Mucosa of rectum (tissue), 2 donors: ENCODE data around the gene SLC2A1.
"Not testable (repeated sequence)": the region's sequence is repeated elsewhere in the genome, so short reads cannot be mapped to it uniquely, and the experiment has no call there.

Experiments
- H3K27ac ChIP-seq, 2 donors: one replicate each; pipeline ENCODE4 v1.7.0; 2013; ENCODE audit warnings: inconsistent platforms in 2 of 2, low read depth in 2 of 2, low read length in 2 of 2
- H3K27me3 ChIP-seq, 2 donors: one replicate each; pipeline ENCODE4 v1.7.0; 2013; ENCODE audit warnings: low read length in 2 of 2; ENCODE audit not compliant: control insufficient read depth in 2 of 2, insufficient read depth in 2 of 2
- H3K36me3 ChIP-seq, 2 donors: one replicate each; pipeline ENCODE4 v1.7.0; 2013; ENCODE audit warnings: low read length in 2 of 2; ENCODE audit not compliant: control insufficient read depth in 2 of 2, insufficient read depth in 2 of 2
- H3K4me1 ChIP-seq, 2 donors: one replicate each; pipeline ENCODE4 v1.7.0; 2013; ENCODE audit warnings: low read length in 2 of 2, mild to moderate bottlenecking in 1 of 2; ENCODE audit not compliant: control insufficient read depth in 2 of 2, insufficient read depth in 2 of 2
- H3K4me3 ChIP-seq, 2 donors: one replicate each; pipeline ENCODE4 v1.7.0; 2013; ENCODE audit warnings: low read length in 2 of 2
- H3K9ac ChIP-seq, 2 donors: one replicate each; pipeline ENCODE4 v1.7.0; 2013; ENCODE audit warnings: low read length in 2 of 2, low read depth in 1 of 2, mild to moderate bottlenecking in 1 of 2
- H3K9me3 ChIP-seq, 2 donors: one replicate each; pipeline ENCODE4 v1.7.0; 2013; ENCODE audit warnings: low read length in 2 of 2; ENCODE audit not compliant: control insufficient read depth in 2 of 2
- donor health status: healthy.
- donor health status: Normal muscosa, but diverticular disease.

SLC2A1 gene

GRCh38 chr1:42924082-42924850, 34.4 kb downstream of the SLC2A1 start:
- Histone ChIP-seq H3K27me3 (no peaks in the 10 kb centered on the region), H3K36me3 (peaks cover 26 to 33% of the 10 kb centered on the region in 2 donors), H3K9ac (peak overlapping the region; percentile 72 to 87), H3K4me1 (peaks cover 0 to 6% of the 10 kb centered on the region in 2 donors), H3K9me3 (no peaks in the 10 kb centered on the region), H3K27ac (peak overlapping the region; percentile 89 to 91), H3K4me3 (peak overlapping the region; percentile 84 to 91)

- Histone ChIP-seq H3K9ac (peak overlapping the region; percentile 72 to 87), H3K4me1 (peaks cover 0 to 6% of the 10 kb centered on the region in 2 donors), H3K4me3 (peak overlapping the region; percentile 84 to 91)
These were observed 35.1 kb downstream of the SLC2A1 start for GRCh38 chr1:42923367-42924081.

GRCh38 chr1:42922687-42923366, 35.8 kb downstream of the SLC2A1 start:
- peaks cover 0 to 6% of the 10 kb centered on the region in 2 donors for H3K4me1 ChIP-seq
- H3K9ac ChIP-seq: no peak overlapping the region
- no peak overlapping the region for H3K4me3 ChIP-seq
- H3K36me3 ChIP-seq: peaks cover 15 to 18% of the 10 kb centered on the region in 2 donors
- no peak overlapping the region for H3K27ac ChIP-seq
- no peaks in the 10 kb centered on the region for H3K27me3 ChIP-seq
- H3K9me3 ChIP-seq: no peaks in the 10 kb centered on the region

More at GRCh38 chr1:42923367-42924081, 35.1 kb downstream of the SLC2A1 start:
- no peaks in the 10 kb centered on the region for H3K9me3 ChIP-seq
- H3K27ac ChIP-seq: peak overlapping the region; percentile 89 to 91
- H3K36me3 ChIP-seq: peaks cover 21 to 25% of the 10 kb centered on the region in 2 donors
- no peaks in the 10 kb centered on the region for H3K27me3 ChIP-seq

- Histone ChIP-seq H3K9ac (no peak overlapping the region), H3K27ac (no peak overlapping the region)
These were observed 36.9 kb downstream of the SLC2A1 start for GRCh38 chr1:42921769-42922168.

GRCh38 chr1:42919651-42920050, 39.0 kb downstream of the SLC2A1 start:
- H3K9me3 ChIP-seq, H3K27ac ChIP-seq, H3K9ac ChIP-seq, H3K36me3 ChIP-seq, H3K4me3 ChIP-seq, H3K27me3 ChIP-seq, H3K4me1 ChIP-seq: not testable (repeated sequence)

More at GRCh38 chr1:42921769-42922168, 36.9 kb downstream of the SLC2A1 start:
- H3K4me1 ChIP-seq: peaks cover 0 to 6% of the 10 kb centered on the region in 2 donors
- H3K27me3 ChIP-seq: no peaks in the 10 kb centered on the region
- H3K9me3 ChIP-seq: no peaks in the 10 kb centered on the region
- H3K4me3 ChIP-seq: no peak overlapping the region
- H3K36me3 ChIP-seq: peaks cover 4 to 8% of the 10 kb centered on the region in 2 donors

GRCh38 chr1:42917241-42917495, 41.5 kb downstream of the SLC2A1 start:
- Histone ChIP-seq H3K4me3 (no peak overlapping the region), H3K9me3 (no peaks in the 10 kb centered on the region), H3K27ac (no peak overlapping the region), H3K36me3 (no peaks in the 10 kb centered on the region), H3K9ac (no peak overlapping the region), H3K4me1 (no peaks in the 10 kb centered on the region), H3K27me3 (no peaks in the 10 kb centered on the region)

GRCh38 chr1:42915456-42915855, 43.2 kb downstream of the SLC2A1 start:
- H3K27ac ChIP-seq: no peak overlapping the region
- no peaks in the 10 kb centered on the region for H3K4me1 ChIP-seq
- no peak overlapping the region for H3K4me3 ChIP-seq
- no peaks in the 10 kb centered on the region for H3K27me3 ChIP-seq
- H3K36me3 ChIP-seq: no peaks in the 10 kb centered on the region
- H3K9ac ChIP-seq: no peak overlapping the region
- no peaks in the 10 kb centered on the region for H3K9me3 ChIP-seq

- H3K9me3 ChIP-seq: no peaks in the 10 kb centered on the region
- no peak overlapping the region for H3K4me3 ChIP-seq
- H3K36me3 ChIP-seq: no peaks in the 10 kb centered on the region
- no peak overlapping the region for H3K9ac ChIP-seq
- H3K27ac ChIP-seq: no peak overlapping the region
- no peaks in the 10 kb centered on the region for H3K27me3 ChIP-seq
- no peaks in the 10 kb centered on the region for H3K4me1 ChIP-seq
These were observed 44.5 kb downstream of the SLC2A1 start for GRCh38 chr1:42914092-42914627.

GRCh38 chr1:42913426-42914091, 45.1 kb downstream of the SLC2A1 start:
- no peaks in the 10 kb centered on the region for H3K36me3 ChIP-seq
- H3K9me3 ChIP-seq: no peaks in the 10 kb centered on the region
- no peak overlapping the region for H3K9ac ChIP-seq
- H3K27ac ChIP-seq: no peak overlapping the region
- H3K27me3 ChIP-seq: no peaks in the 10 kb centered on the region
- no peaks in the 10 kb centered on the region for H3K4me1 ChIP-seq
- no peak overlapping the region for H3K4me3 ChIP-seq
